T follicular helper cell (primary cell): ENCODE measurements around the gene TMEM167A.
"Not testable (repeated sequence)": the region's sequence is repeated elsewhere in the genome, so short reads cannot be mapped to it uniquely, and the experiment has no call there.

ENCODE experiments used
- DNase-seq: peaks from one replicate; pipeline ENCODE4 v3.0.0-alpha.2; 2020; ENCODE audit warnings: low read depth

TMEM167A gene

GRCh38 chr5:83090169-83090568, 13.0 kb upstream of the TMEM167A start:
- no peak for DNase-seq

GRCh38 chr5:83085106-83085505, 7.9 kb upstream of the TMEM167A start:
- DNase-seq, result no peak

GRCh38 chr5:83084336-83084735, 7.1 kb upstream of the TMEM167A start:
- no peak for DNase-seq

- DNase-seq, result no peak
These were observed 5.6 kb upstream of the TMEM167A start for GRCh38 chr5:83082750-83083149.

- no peak for DNase-seq
These were observed 568 bp upstream of the TMEM167A start for GRCh38 chr5:83077662-83078261.

GRCh38 chr5:83072966-83073365, 4.2 kb downstream of the TMEM167A start:
- DNase-seq, result no peak

- DNase-seq, result no peak
These were observed 5.7 kb downstream of the TMEM167A start for GRCh38 chr5:83071286-83072051.

- DNase-seq, result no peak
These were observed 7.9 kb downstream of the TMEM167A start for GRCh38 chr5:83069096-83069799.

GRCh38 chr5:83067377-83067776, 9.8 kb downstream of the TMEM167A start:
- not testable (repeated sequence) for DNase-seq

- DNase-seq, result no peak
These were observed 10.6 kb downstream of the TMEM167A start for GRCh38 chr5:83066548-83067110.

- no peak for DNase-seq
These were observed 17.9 kb downstream of the TMEM167A start for GRCh38 chr5:83059341-83059740.

GRCh38 chr5:83058726-83059125, 18.5 kb downstream of the TMEM167A start:
- DNase-seq, result no peak

GRCh38 chr5:83055166-83055565, 22.0 kb downstream of the TMEM167A start:
- no peak for DNase-seq

GRCh38 chr5:83050723-83051340, 26.4 kb downstream of the TMEM167A start:
- DNase-seq, result no peak

- no peak for DNase-seq
These were observed 27.8 kb downstream of the TMEM167A start for GRCh38 chr5:83049370-83049885.

- no peak for DNase-seq
These were observed 28.4 kb downstream of the TMEM167A start for GRCh38 chr5:83048811-83049210.

- DNase-seq, result no peak
These were observed 28.9 kb downstream of the TMEM167A start for GRCh38 chr5:83048277-83048676.

GRCh38 chr5:83044926-83045325, 32.3 kb downstream of the TMEM167A start:
- no peak for DNase-seq

GRCh38 chr5:83042507-83042906, 34.7 kb downstream of the TMEM167A start:
- no peak for DNase-seq

GRCh38 chr5:83038924-83039323, 38.3 kb downstream of the TMEM167A start:
- no peak for DNase-seq

GRCh38 chr5:83036991-83037575, 40.1 kb downstream of the TMEM167A start:
- no peak for DNase-seq
